Renal cortical epithelial cell (primary cell): Measurements from ENCODE around the gene CAMSAP3. TPM values are rescaled to one million over a fixed set of nuclear protein-coding genes. Genes with fewer than 3 reads are reported as not detected.

Experiments used
- DNase-seq: peaks from one replicate; pipeline ENCODE4 v3.0.0-alpha.2; 2011; ENCODE audit warnings: low read depth
- total RNA-seq: library from RNA; depleted of rRNA; stranded (reverse); fragments of >200 nt; gene quantifications from 2 replicates; pipeline ENCODE4 v1.2.3, GENCODE V29; 2014

CAMSAP3 gene
- total RNA-seq, 1 donor from 2014 or later = 3.8 TPM

GRCh38 chr19:7645656-7646425 is 50.2 kb downstream of the CAMSAP3 start:
- no peak for DNase-seq

DNA sequence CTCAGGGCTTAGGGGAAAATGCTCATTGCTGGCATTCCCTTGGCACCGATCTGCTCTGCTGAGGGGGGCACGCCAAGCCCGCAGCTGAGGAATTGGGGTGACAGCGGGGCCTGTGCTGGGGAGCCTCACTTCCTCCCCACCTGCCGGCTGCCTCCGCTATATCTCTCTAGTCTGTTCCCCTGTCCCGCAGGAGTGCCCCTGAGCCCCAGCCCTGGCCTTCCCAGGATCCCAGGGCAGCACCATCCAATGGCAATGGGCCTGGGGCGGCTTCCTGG is 50.7 kb downstream of the CAMSAP3 start:
- DNase-seq = no peak

DNA sequence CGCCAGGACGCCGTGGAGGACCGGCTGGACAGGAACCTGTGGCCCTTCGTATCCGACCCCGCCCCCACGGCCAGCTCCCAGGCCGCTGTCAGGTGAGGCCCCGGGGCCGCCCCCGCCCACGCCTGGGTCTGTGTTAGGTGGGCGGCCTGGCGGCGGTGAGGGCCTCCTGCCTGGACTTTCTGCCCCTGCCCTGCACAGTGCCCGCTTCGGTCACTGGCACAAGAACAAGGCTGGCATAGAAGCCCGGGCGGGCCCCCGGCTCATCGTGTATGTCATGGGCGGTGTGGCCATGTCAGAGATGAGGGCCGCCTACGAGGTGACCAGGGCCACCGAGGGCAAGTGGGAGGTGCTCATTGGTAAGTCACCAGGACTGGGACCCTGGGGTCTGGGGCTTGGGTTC is 51.5 kb downstream of the CAMSAP3 start:
- no peak for DNase-seq

- DNase-seq = no peak
Measured at GRCh38 chr19:7648265-7649014, 52.8 kb downstream of the CAMSAP3 start.

DNA sequence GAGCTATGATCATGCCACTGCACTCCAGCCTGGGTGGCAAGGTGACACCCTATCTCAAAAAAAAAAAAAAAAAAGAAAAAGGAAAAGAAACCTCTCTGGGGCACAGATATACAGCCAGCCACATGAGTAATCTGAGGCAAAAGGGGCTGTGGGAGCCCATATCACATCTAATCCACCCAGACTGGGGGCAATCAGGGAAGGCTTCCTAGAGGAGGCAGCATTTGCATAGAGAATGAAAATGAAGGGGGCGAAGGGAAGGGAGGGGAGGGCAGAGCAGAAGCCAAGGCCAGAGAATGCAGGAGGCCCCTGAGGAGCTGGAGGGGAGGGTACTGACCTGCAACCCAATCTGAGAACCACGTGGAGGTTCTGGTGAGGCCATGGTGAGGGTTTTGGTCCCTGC is 54.5 kb downstream of the CAMSAP3 start:
- DNase-seq = no peak

- peak; percentile 78 for DNase-seq
Measured at GRCh38 chr19:7652061-7652641, 56.5 kb downstream of the CAMSAP3 start.

GRCh38 chr19:7654401-7654800 is 58.7 kb downstream of the CAMSAP3 start:
- DNase-seq = no peak

- DNase-seq = no peak
Measured at GRCh38 chr19:7655581-7655980, 59.9 kb downstream of the CAMSAP3 start.

- DNase-seq = no peak
Measured at GRCh38 chr19:7657131-7657751, 61.6 kb downstream of the CAMSAP3 start.

- DNase-seq = no peak
Measured at GRCh38 chr19:7658219-7658686, 62.6 kb downstream of the CAMSAP3 start.

- DNase-seq = no peak
Measured at GRCh38 chr19:7661744-7662538, 66.3 kb downstream of the CAMSAP3 start.

GRCh38 chr19:7662657-7663056 is 67.0 kb downstream of the CAMSAP3 start:
- no peak for DNase-seq

GRCh38 chr19:7663706-7664105 is 68.0 kb downstream of the CAMSAP3 start:
- no peak for DNase-seq

DNA sequence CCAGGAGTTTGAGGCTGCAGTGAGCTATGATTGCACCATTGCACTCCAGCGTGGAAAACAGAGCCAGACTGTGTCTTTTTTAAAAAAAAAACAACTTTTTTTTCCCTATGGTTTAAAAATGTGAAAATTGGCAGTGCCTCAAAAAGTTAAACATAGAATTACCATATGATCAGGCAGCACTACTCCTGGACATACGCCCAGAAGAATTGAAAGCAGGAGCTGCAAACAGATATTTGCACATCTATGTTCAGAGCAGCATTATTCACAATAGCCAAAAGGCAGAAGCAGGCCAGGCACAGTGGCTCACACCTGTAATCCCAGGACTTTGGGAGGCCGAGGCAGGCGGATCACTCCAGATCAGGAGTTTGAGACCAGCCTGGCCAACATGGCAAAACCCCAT is 69.4 kb downstream of the CAMSAP3 start:
- DNase-seq = no peak

Other genes starting within 250 kb of the CAMSAP3 start
- gene ARHGEF18, start 246.9 kb upstream of the CAMSAP3 start, total RNA-seq = 53.0 and 66.0 TPM in 2 replicates
- 5.2 and 6.9 TPM in 2 replicates for gene PEX11G, start 106.8 kb upstream of the CAMSAP3 start, total RNA-seq
- gene ZNF358, start 79.8 kb upstream of the CAMSAP3 start, total RNA-seq = 10.9 and 27.1 TPM in 2 replicates
- 3.1 and 5.7 TPM in 2 replicates for gene MCOLN1, start 73.2 kb upstream of the CAMSAP3 start, total RNA-seq
- gene PNPLA6, start 60.1 kb upstream of the CAMSAP3 start, total RNA-seq = 79.7 and 149 TPM in 2 replicates
- 19.3 and 52.3 TPM in 2 replicates for gene XAB2, start 33.7 kb downstream of the CAMSAP3 start, total RNA-seq
- gene PET100, start 33.9 kb downstream of the CAMSAP3 start, total RNA-seq = 15.3 and 27.6 TPM in 2 replicates
- gene PCP2, start 37.9 kb downstream of the CAMSAP3 start, total RNA-seq = 0.30 TPM in 1 of 2 replicates, not detected in the other
- gene STXBP2, start 41.2 kb downstream of the CAMSAP3 start, total RNA-seq = 47.9 and 118 TPM in 2 replicates
- not detected in 2 replicates for gene RETN, start 73.2 kb downstream of the CAMSAP3 start, total RNA-seq
- not detected in 2 replicates for gene MCEMP1, start 81.2 kb downstream of the CAMSAP3 start, total RNA-seq
- 47.7 and 118 TPM in 2 replicates for gene TRAPPC5, start 85.0 kb downstream of the CAMSAP3 start, total RNA-seq
- not detected in 2 replicates for gene FCER2, start 106.3 kb downstream of the CAMSAP3 start, total RNA-seq
- not detected in 2 replicates for gene CLEC4G, start 136.2 kb downstream of the CAMSAP3 start, total RNA-seq
- 0.15 TPM in 1 of 2 replicates, not detected in the other for gene CD209, start 151.7 kb downstream of the CAMSAP3 start, total RNA-seq
- not detected in 2 replicates for gene CLEC4M, start 167.4 kb downstream of the CAMSAP3 start, total RNA-seq
- gene EVI5L, start 234.4 kb downstream of the CAMSAP3 start, total RNA-seq = 10.8 and 22.9 TPM in 2 replicates